D721Med (cell line): ENCODE data around the gene MRPS9.

Experiments
- DNase-seq: peaks from one replicate; pipeline ENCODE4 v3.0.0; 2011; ENCODE audit warnings: low spot score; ENCODE audit not compliant: insufficient read length
- FAIRE-seq: peaks from 2 replicates; lab custom pipeline; 2011; peaks lifted over from hg19 to GRCh38; lab: Jason Lieb, UNC
- CTCF ChIP-seq: IDR thresholded peaks from 2 replicates; pipeline ENCODE4 v1.5.1; 2012; ENCODE audit warnings: mild to moderate bottlenecking, control low read depth; ENCODE audit not compliant: insufficient read depth; ENCODE audit errors: missing control alignments

Gene MRPS9

GRCh38 chr2:105104208-105104731 is 66.4 kb downstream of the MRPS9 start:
- TF ChIP-seq CTCF: no peak
- FAIRE-seq (no peak), DNase-seq (no peak)

GRCh38 chr2:105110295-105110829 is 72.5 kb downstream of the MRPS9 start:
- no peak for TF ChIP-seq CTCF
- DNase-seq (no peak), FAIRE-seq (no peak)

- FAIRE-seq (no peak), DNase-seq (no peak)
- no peak for TF ChIP-seq CTCF
These were observed 73.7 kb downstream of the MRPS9 start for GRCh38 chr2:105111365-105112150.

- DNase-seq: no peak
- TF ChIP-seq CTCF: no peak
- no peak for FAIRE-seq
These were observed 74.5 kb downstream of the MRPS9 start for GRCh38 chr2:105112345-105112744.

GRCh38 chr2:105113616-105114291 is 75.9 kb downstream of the MRPS9 start:
- FAIRE-seq (no peak), DNase-seq (no peak)
- no peak for TF ChIP-seq CTCF

- peak; percentile 63 for TF ChIP-seq CTCF
- FAIRE-seq: peak; percentile 91
- peak; percentile 38 for DNase-seq
These were observed 76.7 kb downstream of the MRPS9 start for GRCh38 chr2:105114551-105114950.

GRCh38 chr2:105116348-105116747 is 78.5 kb downstream of the MRPS9 start:
- FAIRE-seq (no peak), DNase-seq (no peak)
- no peak for TF ChIP-seq CTCF
